NB4 (cell line): ENCODE measurements around the gene RAB3C.

ENCODE experiments used
- DNase-seq: peaks from one replicate; pipeline ENCODE4 v3.0.0; 2010; ENCODE audit warnings: low read depth
- H3K4me3 ChIP-seq: one replicate; pipeline ENCODE4 v1.5.1; 2011; ENCODE audit warnings: mild to moderate bottlenecking, low read depth, low read length, moderate library complexity
- CTCF ChIP-seq: IDR thresholded peaks from one replicate; pipeline ENCODE4 v1.5.1; 2012; ENCODE audit warnings: low read depth, low read length
- MYC ChIP-seq: IDR thresholded peaks from 2 replicates; pipeline ENCODE4 v1.6.1; 2011; ENCODE audit warnings: low read depth, low read length
- POLR2A ChIP-seq: IDR thresholded peaks from 2 replicates; pipeline ENCODE4 v1.6.1; 2011; ENCODE audit warnings: mild to moderate bottlenecking; ENCODE audit not compliant: insufficient read length; ENCODE audit errors: extremely low read depth
- TF ChIP-seq, protein P1 (sequence below): IDR thresholded peaks from 2 replicates; pipeline ENCODE4 v1.6.1; 2011; ENCODE audit warnings: low read depth, low read length

The RAB3C gene

DNA sequence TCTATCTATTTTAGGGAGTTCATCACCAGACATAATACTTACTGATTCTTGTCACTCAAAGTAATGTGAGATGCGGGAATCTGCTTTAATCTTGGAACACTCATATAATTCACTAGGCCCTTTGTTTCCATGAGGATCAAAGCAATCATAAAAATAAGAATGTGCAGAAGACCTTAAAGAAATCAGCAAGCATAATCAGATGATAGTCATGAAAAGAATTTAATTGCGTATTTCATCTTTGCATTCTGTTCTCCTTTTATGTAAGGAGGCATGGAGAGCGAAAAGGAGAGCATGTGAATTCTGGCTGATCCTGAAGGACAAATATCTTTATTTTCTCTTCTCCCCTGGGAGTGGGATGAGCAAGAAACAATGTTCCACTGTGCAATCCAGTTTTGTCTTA is 128.0 kb downstream of the RAB3C start:
- no peak overlapping the region for H3K4me3 ChIP-seq
- DNase-seq, result no peak
- TF ChIP-seq CTCF, result no peak
- TF ChIP-seq, protein P1, sequence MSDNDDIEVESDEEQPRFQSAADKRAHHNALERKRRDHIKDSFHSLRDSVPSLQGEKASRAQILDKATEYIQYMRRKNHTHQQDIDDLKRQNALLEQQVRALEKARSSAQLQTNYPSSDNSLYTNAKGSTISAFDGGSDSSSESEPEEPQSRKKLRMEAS, result no peak
- TF ChIP-seq POLR2A, result no peak
- no peak for TF ChIP-seq MYC

- TF ChIP-seq MYC, result no peak
- no peak for TF ChIP-seq CTCF
- TF ChIP-seq POLR2A, result no peak
- TF ChIP-seq, protein P1, result no peak
- no peak overlapping the region for H3K4me3 ChIP-seq
- DNase-seq, result no peak
Measured at GRCh38 chr5:58711965-58712364, 129.1 kb downstream of the RAB3C start.

DNA sequence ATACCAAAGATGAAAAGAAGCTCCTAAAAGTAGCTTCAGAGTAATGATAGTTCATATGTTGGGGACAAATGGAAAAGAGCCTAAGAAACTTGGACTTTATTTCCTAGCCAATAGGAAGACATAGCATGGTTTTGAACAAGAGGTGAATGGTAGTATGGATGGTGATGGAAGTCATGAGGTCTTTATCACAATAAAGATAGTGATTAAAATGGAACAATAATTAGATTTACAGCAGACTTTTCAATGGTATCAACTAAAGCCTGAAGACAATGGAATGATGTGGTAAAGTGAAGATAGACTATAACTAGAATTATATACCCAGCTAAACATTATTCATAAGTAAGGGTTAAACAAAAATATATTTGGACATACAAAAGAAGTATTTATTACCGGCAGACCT is 131.2 kb downstream of the RAB3C start:
- H3K4me3 ChIP-seq, result no peak overlapping the region
- no peak for TF ChIP-seq MYC
- no peak for TF ChIP-seq POLR2A
- DNase-seq, result no peak

GRCh38 chr5:58715997-58716656 is 133.3 kb downstream of the RAB3C start:
- no peak for DNase-seq
- no peak overlapping the region for H3K4me3 ChIP-seq
- TF ChIP-seq, protein P1, result no peak
- TF ChIP-seq MYC, result no peak
- TF ChIP-seq CTCF, result no peak
- no peak for TF ChIP-seq POLR2A

- TF ChIP-seq, protein P1, result no peak
- TF ChIP-seq MYC, result no peak
- TF ChIP-seq CTCF, result no peak
- no peak for TF ChIP-seq POLR2A
- no peak overlapping the region for H3K4me3 ChIP-seq
- no peak for DNase-seq
Measured at GRCh38 chr5:58716713-58717112, 133.8 kb downstream of the RAB3C start.

DNA sequence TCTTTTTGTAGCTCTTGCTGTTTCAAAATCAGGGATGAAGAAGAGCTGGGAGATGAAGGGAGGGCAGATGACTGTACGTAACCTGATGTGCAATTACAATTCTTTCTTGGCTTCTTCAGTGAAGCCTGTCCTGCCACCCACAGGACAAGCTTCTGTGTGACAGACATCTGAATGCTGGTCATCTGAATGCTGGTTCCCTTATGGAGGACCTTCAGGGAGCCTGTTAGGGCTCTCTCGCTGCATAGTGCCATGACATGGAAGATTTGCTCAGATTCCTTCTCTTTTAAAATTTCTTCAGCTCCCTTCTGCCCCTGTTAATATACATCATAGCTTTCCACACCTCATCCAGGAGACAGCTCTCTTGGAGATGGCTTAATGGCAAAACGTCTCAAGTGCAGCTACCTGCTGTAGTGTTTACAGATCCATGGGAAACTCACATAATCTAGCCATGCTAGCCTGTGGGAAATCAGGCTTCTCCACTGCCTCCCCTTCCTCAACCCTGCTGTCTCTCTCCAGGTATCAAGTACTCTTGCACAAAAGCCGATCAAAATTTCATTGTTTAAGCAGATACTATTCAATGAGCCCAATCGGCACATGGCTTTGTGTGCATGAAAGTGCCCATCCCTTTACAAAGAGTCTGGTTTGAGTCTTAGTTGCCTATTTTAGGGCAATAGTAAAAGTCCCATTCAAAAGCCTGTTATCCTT is 134.6 kb downstream of the RAB3C start:
- TF ChIP-seq POLR2A, result no peak
- TF ChIP-seq MYC, result no peak
- no peak for TF ChIP-seq CTCF
- TF ChIP-seq, protein P1, result no peak
- no peak overlapping the region for H3K4me3 ChIP-seq
- DNase-seq, result no peak
